ENCODE data around the gene SLC15A4.

GRCh38 chr12:128842579-128842978 lies 18.8 kb upstream of the SLC15A4 start:
- TF ChIP-seq POLR2AphosphoS5 (IDR thresholded peaks at IDR 0.05): no peak
- no peak for TF ChIP-seq CTCF (IDR thresholded peaks at IDR 0.05 in 8 of 11, conservative IDR thresholded peaks at IDR 0.05 in 3 of 11)

All from spleen (tissue), 7 donors.